ENCODE data around the gene ERCC6L2. TPM values are rescaled to one million over a fixed set of nuclear protein-coding genes. Genes with fewer than 3 reads are reported as not detected.

ERCC6L2 gene
- total RNA-seq, 1 experiment from 2014 or later = 39.7 TPM

GRCh38 chr9:96009690-96010472 lies 134.4 kb downstream of the ERCC6L2 start:
- H3K9me3 ChIP-seq (ENCODE audit: control insufficient read depth, insufficient read depth, low read depth, low read length) = no peaks in the 10 kb centered on the region
- intact Hi-C loops (cut with micrococcal nuclease; ENCODE audit: unreplicated experiment) = no loop called here
- POLR2A ChIA-PET = no interaction called here
- in situ Hi-C loops (cut with HindIII; ENCODE audit: low pct_unique_long_range_greater_than_20kb, low sequenced_read_pairs) = no loop called here
- H3K36me3 ChIP-seq (ENCODE audit: control insufficient read depth, insufficient read depth, low read length) = no peaks in the 10 kb centered on the region
- DNase-seq (ENCODE audit: low read depth, low spot score) = no peak
- CTCF ChIA-PET = interaction anchor here (0.7 kb wide), 1 partner anchor 168 kb away, joined by 3 read pairs; no protein-coding TSS in a partner anchor
- H3K4me1 ChIP-seq (ENCODE audit: control insufficient read depth, insufficient read depth, low read length) = no peaks in the 10 kb centered on the region
- TF ChIP-seq POLR2AphosphoS5 (IDR thresholded peaks at IDR 0.05; ENCODE audit: low read depth, low read length) (no peak), TCF7L2 (IDR thresholded peaks at IDR 0.05; ENCODE audit: low read depth, low read length) (no peak), REST (IDR thresholded peaks at IDR 0.05; ENCODE audit: insufficient read depth in 1 of 2, low read depth in 2 of 2, low read length in 1 of 2) (no peak), SIN3A (IDR thresholded peaks at IDR 0.05; ENCODE audit: borderline replicate concordance, insufficient read depth, low read depth, low read length) (no peak), CTCF (IDR thresholded peaks at IDR 0.05) (no peak)
- H3K27ac ChIP-seq (ENCODE audit: low read length) = no peak overlapping the region
- no peak for ATAC-seq
- no peaks in the 10 kb centered on the region for H3K27me3 ChIP-seq (ENCODE audit: control insufficient read depth, insufficient read depth, low read length)
- no peak overlapping the region for H3K4me3 ChIP-seq (ENCODE audit: low read depth in 2 of 2, low read length in 2 of 2)
- BruUV-seq (replicated peaks) = no TSS peak

- H3K36me3 ChIP-seq (ENCODE audit: control insufficient read depth, insufficient read depth, low read length) = no peaks in the 10 kb centered on the region
- H3K4me1 ChIP-seq (ENCODE audit: control insufficient read depth, insufficient read depth, low read length) = no peaks in the 10 kb centered on the region
- ChIA-PET POLR2A (no interaction called here), CTCF (no interaction called here)
- no TSS peak for BruUV-seq (replicated peaks)
- intact Hi-C loops (cut with micrococcal nuclease; ENCODE audit: unreplicated experiment) (no loop called here), in situ Hi-C loops (cut with HindIII; ENCODE audit: low pct_unique_long_range_greater_than_20kb, low sequenced_read_pairs) (no loop called here)
- no peak for DNase-seq (ENCODE audit: low read depth, low spot score)
- no peak for TF ChIP-seq SIN3A (IDR thresholded peaks at IDR 0.05; ENCODE audit: borderline replicate concordance, insufficient read depth, low read depth, low read length)
- TF ChIP-seq TCF7L2 (IDR thresholded peaks at IDR 0.05; ENCODE audit: low read depth, low read length) = no peak
- TF ChIP-seq CTCF (IDR thresholded peaks at IDR 0.05) = no peak
- TF ChIP-seq REST (IDR thresholded peaks at IDR 0.05; ENCODE audit: insufficient read depth in 1 of 2, low read depth in 2 of 2, low read length in 1 of 2) = no peak
- no peak for TF ChIP-seq POLR2AphosphoS5 (IDR thresholded peaks at IDR 0.05; ENCODE audit: low read depth, low read length)
- H3K27me3 ChIP-seq (ENCODE audit: control insufficient read depth, insufficient read depth, low read length) = no peaks in the 10 kb centered on the region
- ATAC-seq = no peak
- no peak overlapping the region for H3K4me3 ChIP-seq (ENCODE audit: low read depth in 2 of 2, low read length in 2 of 2)
- no peaks in the 10 kb centered on the region for H3K9me3 ChIP-seq (ENCODE audit: control insufficient read depth, insufficient read depth, low read depth, low read length)
- no peak overlapping the region for H3K27ac ChIP-seq (ENCODE audit: low read length)
Observed at GRCh38 chr9:96014078-96014477, 138.6 kb downstream of the ERCC6L2 start.
